ENCODE results near the gene CNOT11. TPM values are rescaled to one million over a fixed set of nuclear protein-coding genes. Genes with fewer than 3 reads are reported as not detected.

CNOT11 gene
- total and polyA plus RNA-seq, 2 of the 4 experiments (the other 2 are of a cell fraction) = 36.4 to 55.8 TPM

GRCh38 chr2:101272045-101272784 lies 19.5 kb downstream of the CNOT11 start:
- TF ChIP-seq CHD1 (IDR thresholded peaks at IDR 0.05; ENCODE audit: low read depth, low read length) (no peak), USF2 (IDR thresholded peaks at IDR 0.05; ENCODE audit: low read depth, low read length) (no peak), CTCF (conservative IDR thresholded peaks at IDR 0.05; ENCODE audit: low read depth, low read length) (no peak), NFE2L2 (IDR thresholded peaks at IDR 0.05; ENCODE audit: low read depth, low read length) (no peak)
- Histone ChIP-seq H3K79me1 (ENCODE audit: low read depth in 1 of 2, low read length in 2 of 2) (peaks cover 8 to 14% of the 10 kb centered on the region in 2 experiments), H3K23ac (ENCODE audit: low read depth, low read length) (no peak overlapping the region), H2BK120ac (ENCODE audit: low read depth, low read length) (no peak overlapping the region), H3K4me2 (ENCODE audit: low read depth, low read length) (no peak overlapping the region), H4K8ac (ENCODE audit: low read depth in 2 of 2, low read length in 2 of 2) (no peak overlapping the region), H2AK5ac (ENCODE audit: low read depth, low read length) (no peak overlapping the region), H3K9me1 (ENCODE audit: insufficient read depth, low read length) (no peaks in the 10 kb centered on the region), H3K36me3 (ENCODE audit: control insufficient read depth, insufficient read depth, low read length) (peaks cover 36% of the 10 kb centered on the region), H3K18ac (ENCODE audit: low read depth, low read length) (no peak overlapping the region), H3K56ac (ENCODE audit: extremely low read depth, insufficient read depth, low read length) (no peak overlapping the region), H2AFZ (replicated peaks; ENCODE audit: low read length, poor library complexity) (no peak overlapping the region), H3K14ac (replicated peaks; ENCODE audit: low read depth, low read length) (no peak overlapping the region), H3K4me1 (ENCODE audit: control insufficient read depth, insufficient read depth, low read length) (no peaks in the 10 kb centered on the region), H2AK9ac (replicated peaks; ENCODE audit: low read depth, low read length, poor library complexity) (no peak overlapping the region), H3K9me3 (ENCODE audit: control insufficient read depth, insufficient read depth, low read length) (no peaks in the 10 kb centered on the region), H3K9ac (ENCODE audit: low read depth, low read length) (no peak overlapping the region), H2BK20ac (ENCODE audit: low read depth, low read length) (no peak overlapping the region), H3K27me3 (ENCODE audit: control insufficient read depth, insufficient read depth, low read length) (no peaks in the 10 kb centered on the region), H2BK5ac (ENCODE audit: low read depth, low read length, poor library complexity, severe bottlenecking) (no peak overlapping the region), H3K4me3 (ENCODE audit: insufficient read depth, low read depth, low read length) (no peak overlapping the region), H3K27ac (ENCODE audit: insufficient read depth, low read length) (no peak overlapping the region), H2BK15ac (ENCODE audit: low read depth, low read length) (no peak overlapping the region), H3K4ac (ENCODE audit: low read depth, low read length) (no peak overlapping the region), H4K5ac (ENCODE audit: low read depth, low read length) (no peak overlapping the region), H4K20me1 (ENCODE audit: insufficient read depth, low read length) (no peaks in the 10 kb centered on the region), H4K91ac (ENCODE audit: insufficient read depth, low read depth, low read length) (no peak overlapping the region)
- DNase-seq (no peak), ATAC-seq (ENCODE audit: low read depth) (no peak)
- no CpG with 5 or more reads among the region's 3 CpGs for WGBS, 2 experiments (ENCODE audit: extremely low coverage in 2 of 2, insufficient read length in 1 of 2)
- intact Hi-C loops (cut with micrococcal nuclease) = no loop called here
- dilution Hi-C loops (cut with HindIII; ENCODE audit: low sequenced_read_pairs, unreplicated experiment) = no loop called here
- in situ Hi-C loops (cut with MboI; ENCODE audit: low sequenced_read_pairs) = no loop called here
- POLR2A ChIA-PET (ENCODE audit: unreplicated experiment) = no interaction called here
- no TSS peak for BruUV-seq (replicated peaks)
- CTCF ChIA-PET = interaction anchor here (0.6 kb wide), 1 partner anchor 9 kb away, joined by 3 read pairs; no protein-coding TSS in a partner anchor
